HUES48 (cell line): ENCODE results near the gene SNAPC2.
A peak's percentile ranks its signal among the peaks of the same experiment; 100 is the strongest.

Experiments
- H3K27ac ChIP-seq: one replicate; pipeline ENCODE4 v1.7.0; 2013; ENCODE audit warnings: low read depth, low read length, inconsistent platforms
- H3K27me3 ChIP-seq: 2 replicates; pipeline ENCODE4 v1.6.1; 2013; ENCODE audit warnings: mild to moderate bottlenecking, low read length; ENCODE audit not compliant: control insufficient read depth, insufficient read depth
- H3K36me3 ChIP-seq: 2 replicates; pipeline ENCODE4 v1.6.1; 2013; ENCODE audit warnings: low read length; ENCODE audit not compliant: control insufficient read depth, insufficient read depth
- H3K4me1 ChIP-seq: 2 replicates; pipeline ENCODE4 v1.6.1; 2013; ENCODE audit warnings: mild to moderate bottlenecking, low read length; ENCODE audit not compliant: control insufficient read depth, insufficient read depth
- H3K4me3 ChIP-seq: 2 replicates; pipeline ENCODE4 v1.5.1; 2013; ENCODE audit warnings: mild to moderate bottlenecking, low read depth, low read length
- H3K9ac ChIP-seq: 2 replicates; pipeline ENCODE4 v1.6.1; 2013; ENCODE audit warnings: mild to moderate bottlenecking, low read depth, low read length, moderate library complexity
- H3K9me3 ChIP-seq: 2 replicates; pipeline ENCODE4 v1.6.1; 2013; ENCODE audit warnings: low read length; ENCODE audit not compliant: control insufficient read depth, insufficient read depth

SNAPC2 gene

GRCh38 chr19:7963566-7963965 is 43.4 kb downstream of the SNAPC2 start:
- Histone ChIP-seq H3K9me3 (no peaks in the 10 kb centered on the region), H3K9ac (no peak overlapping the region), H3K27me3 (no peaks in the 10 kb centered on the region), H3K36me3 (peaks cover 94% of the 10 kb centered on the region), H3K4me1 (no peaks in the 10 kb centered on the region), H3K27ac (no peak overlapping the region), H3K4me3 (no peak overlapping the region)

- Histone ChIP-seq H3K4me1 (peaks cover 7% of the 10 kb centered on the region), H3K4me3 (no peak overlapping the region), H3K9me3 (no peaks in the 10 kb centered on the region), H3K36me3 (peaks cover 91% of the 10 kb centered on the region), H3K27ac (no peak overlapping the region), H3K9ac (no peak overlapping the region), H3K27me3 (no peaks in the 10 kb centered on the region)
Observed at GRCh38 chr19:7965259-7965841, 45.2 kb downstream of the SNAPC2 start.

GRCh38 chr19:7965921-7966665 is 46.0 kb downstream of the SNAPC2 start:
- Histone ChIP-seq H3K9me3 (no peaks in the 10 kb centered on the region), H3K4me1 (peaks cover 7% of the 10 kb centered on the region), H3K9ac (no peak overlapping the region), H3K36me3 (peaks cover 83% of the 10 kb centered on the region), H3K27ac (no peak overlapping the region), H3K27me3 (no peaks in the 10 kb centered on the region), H3K4me3 (no peak overlapping the region)

GRCh38 chr19:7968008-7968795 is 48.1 kb downstream of the SNAPC2 start:
- Histone ChIP-seq H3K9ac (no peak overlapping the region), H3K9me3 (no peaks in the 10 kb centered on the region), H3K36me3 (peaks cover 79% of the 10 kb centered on the region), H3K4me3 (no peak overlapping the region), H3K27me3 (no peaks in the 10 kb centered on the region), H3K27ac (no peak overlapping the region), H3K4me1 (peaks cover 7% of the 10 kb centered on the region)

GRCh38 chr19:7968796-7969554 is 48.8 kb downstream of the SNAPC2 start:
- Histone ChIP-seq H3K36me3 (peaks cover 78% of the 10 kb centered on the region), H3K27me3 (no peaks in the 10 kb centered on the region), H3K27ac (peak overlapping the region; percentile 58), H3K9me3 (no peaks in the 10 kb centered on the region), H3K4me3 (no peak overlapping the region), H3K4me1 (peaks cover 7% of the 10 kb centered on the region), H3K9ac (peak overlapping the region; percentile 22; the same call in 1 of the 2 replicates)

- Histone ChIP-seq H3K9me3 (no peaks in the 10 kb centered on the region), H3K4me3 (no peak overlapping the region), H3K36me3 (peaks cover 79% of the 10 kb centered on the region), H3K27ac (peak overlapping the region; percentile 58), H3K27me3 (no peaks in the 10 kb centered on the region), H3K9ac (peak overlapping the region; percentile 22; the same call in 1 of the 2 replicates), H3K4me1 (peaks cover 7% of the 10 kb centered on the region)
Observed at GRCh38 chr19:7969555-7969939, 49.4 kb downstream of the SNAPC2 start.

- Histone ChIP-seq H3K27me3 (no peaks in the 10 kb centered on the region), H3K27ac (no peak overlapping the region), H3K36me3 (peaks cover 79% of the 10 kb centered on the region), H3K9ac (no peak overlapping the region), H3K9me3 (no peaks in the 10 kb centered on the region), H3K4me1 (peaks cover 7% of the 10 kb centered on the region), H3K4me3 (no peak overlapping the region)
Observed at GRCh38 chr19:7970716-7971448, 50.7 kb downstream of the SNAPC2 start.

GRCh38 chr19:7971553-7972520 is 51.7 kb downstream of the SNAPC2 start:
- H3K36me3 ChIP-seq: peaks cover 71% of the 10 kb centered on the region
- no peaks in the 10 kb centered on the region for H3K27me3 ChIP-seq
- H3K9ac ChIP-seq: no peak overlapping the region
- peaks cover 7% of the 10 kb centered on the region for H3K4me1 ChIP-seq
- H3K9me3 ChIP-seq: no peaks in the 10 kb centered on the region
- peak overlapping the region; percentile 9 for H3K27ac ChIP-seq
- no peak overlapping the region for H3K4me3 ChIP-seq
